Astrocyte of the spinal cord (primary cell): ENCODE data around the gene CHST8.

ENCODE experiments used
- DNase-seq: peaks from one replicate; pipeline ENCODE4 v3.0.0; 2011; ENCODE audit warnings: low read depth, low spot score
- H3K4me3 ChIP-seq: 2 replicates; pipeline ENCODE4 v1.5.1; 2011; ENCODE audit warnings: low read depth, mild to moderate bottlenecking, low read length, moderate library complexity
- CTCF ChIP-seq: IDR thresholded peaks from 2 replicates; pipeline ENCODE4 v1.5.1; 2012; ENCODE audit warnings: low read depth, mild to moderate bottlenecking, low read length, inconsistent platforms
- in situ Hi-C: cut with HindIII; loops from 2 replicates; pipeline ENCODE4 v1.10.0; 2017; ENCODE audit warnings: low sequenced_read_pairs

The CHST8 gene

GRCh38 chr19:33781996-33782395, 160.2 kb downstream of the CHST8 start:
- DNase-seq, result peak; percentile 27
- TF ChIP-seq CTCF, result no peak
- in situ Hi-C loops, result no loop called here
- H3K4me3 ChIP-seq, result no peak overlapping the region

GRCh38 chr19:33784432-33784831, 162.7 kb downstream of the CHST8 start:
- TF ChIP-seq CTCF, result no peak

GRCh38 chr19:33785795-33786194, 164.0 kb downstream of the CHST8 start:
- peak; percentile 52 for DNase-seq
- in situ Hi-C loops, result no loop called here

More at GRCh38 chr19:33784432-33784831, 162.7 kb downstream of the CHST8 start:
- in situ Hi-C loops, result no loop called here
- H3K4me3 ChIP-seq, result no peak overlapping the region
- DNase-seq, result no peak

GRCh38 chr19:33788676-33789075, 166.9 kb downstream of the CHST8 start:
- DNase-seq, result no peak
- in situ Hi-C loops, result no loop called here
- TF ChIP-seq CTCF, result no peak
- no peak overlapping the region for H3K4me3 ChIP-seq

More at GRCh38 chr19:33785795-33786194, 164.0 kb downstream of the CHST8 start:
- TF ChIP-seq CTCF, result no peak
- no peak overlapping the region for H3K4me3 ChIP-seq

GRCh38 chr19:33789344-33789743, 167.6 kb downstream of the CHST8 start:
- H3K4me3 ChIP-seq, result no peak overlapping the region
- in situ Hi-C loops, result no loop called here
- no peak for DNase-seq
- TF ChIP-seq CTCF, result no peak

- TF ChIP-seq CTCF, result no peak
- in situ Hi-C loops, result no loop called here
- peak overlapping the region; percentile 75 for H3K4me3 ChIP-seq
- DNase-seq, result peak; percentile 50
Measured at GRCh38 chr19:33794683-33795369, 173.1 kb downstream of the CHST8 start.
